Breast epithelium (tissue), 3 donors: ENCODE measurements around the gene TMEM132C.

Experiments
- POLR2A ChIP-seq: fragments of 450-650 bp; IDR thresholded peaks from one replicate; pipeline ENCODE4 v1.6.1; 2016; ENCODE audit warnings: antibody characterized with exemption, mild to moderate bottlenecking, moderate library complexity
- POLR2AphosphoS5 ChIP-seq, 3 donors: sonication (generic); formaldehyde crosslinking; IDR thresholded peaks; one replicate each; pipeline ENCODE4 v1.6.1; 2017; ENCODE audit warnings: antibody characterized with exemption in 3 of 3
- TF ChIP-seq, protein P1 (sequence below), 3 donors: fragments of 450-650 bp; IDR thresholded peaks; one replicate each; pipeline ENCODE4 v1.5.1; 2016 to 2017; ENCODE audit warnings: antibody characterized with exemption in 3 of 3, mild to moderate bottlenecking in 3 of 3, moderate library complexity in 3 of 3

DNA sequence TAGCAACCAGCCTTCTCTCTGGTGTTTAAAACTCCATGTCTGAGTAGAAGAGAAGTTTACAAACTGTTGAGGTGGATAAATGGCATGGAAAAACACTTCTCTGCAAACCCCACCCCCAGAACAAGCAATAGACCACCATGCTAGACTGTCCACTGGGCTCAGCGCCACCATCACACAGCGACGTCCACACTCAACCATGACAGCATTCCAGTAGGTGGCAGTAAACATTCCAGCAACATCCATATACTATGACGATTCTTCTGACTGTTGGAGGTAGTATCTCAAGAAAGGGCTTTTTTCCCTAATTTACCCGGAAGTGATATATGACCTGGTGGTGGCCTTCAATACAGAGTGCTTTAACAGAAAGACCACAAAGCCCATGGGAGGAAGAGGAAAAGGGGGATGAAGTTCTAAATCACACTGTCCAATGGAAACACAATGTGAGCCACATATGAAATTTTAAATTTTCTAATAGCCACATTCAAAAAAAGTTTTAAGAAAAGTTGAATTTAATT lies 404.6 kb downstream of the TMEM132C start:
- TF ChIP-seq POLR2A (no peak), POLR2AphosphoS5 (IDR thresholded peaks at IDR 0.05) (no peak)
- TF ChIP-seq, protein P1, sequence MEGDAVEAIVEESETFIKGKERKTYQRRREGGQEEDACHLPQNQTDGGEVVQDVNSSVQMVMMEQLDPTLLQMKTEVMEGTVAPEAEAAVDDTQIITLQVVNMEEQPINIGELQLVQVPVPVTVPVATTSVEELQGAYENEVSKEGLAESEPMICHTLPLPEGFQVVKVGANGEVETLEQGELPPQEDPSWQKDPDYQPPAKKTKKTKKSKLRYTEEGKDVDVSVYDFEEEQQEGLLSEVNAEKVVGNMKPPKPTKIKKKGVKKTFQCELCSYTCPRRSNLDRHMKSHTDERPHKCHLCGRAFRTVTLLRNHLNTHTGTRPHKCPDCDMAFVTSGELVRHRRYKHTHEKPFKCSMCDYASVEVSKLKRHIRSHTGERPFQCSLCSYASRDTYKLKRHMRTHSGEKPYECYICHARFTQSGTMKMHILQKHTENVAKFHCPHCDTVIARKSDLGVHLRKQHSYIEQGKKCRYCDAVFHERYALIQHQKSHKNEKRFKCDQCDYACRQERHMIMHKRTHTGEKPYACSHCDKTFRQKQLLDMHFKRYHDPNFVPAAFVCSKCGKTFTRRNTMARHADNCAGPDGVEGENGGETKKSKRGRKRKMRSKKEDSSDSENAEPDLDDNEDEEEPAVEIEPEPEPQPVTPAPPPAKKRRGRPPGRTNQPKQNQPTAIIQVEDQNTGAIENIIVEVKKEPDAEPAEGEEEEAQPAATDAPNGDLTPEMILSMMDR (IDR thresholded peaks at IDR 0.05), result no peak
